Mammary epithelial cell (primary cell): ENCODE measurements around the gene DNLZ.

Experiments used
- EZH2 ChIP-seq: IDR thresholded peaks from 2 replicates; pipeline ENCODE4 v1.6.1; 2012; ENCODE audit warnings: low read length, inconsistent platforms, borderline replicate concordance
- TF ChIP-seq, protein P1 (sequence below), 2 donors: IDR thresholded peaks in 1 of 2; conservative IDR thresholded peaks in 1 of 2; 2 replicates each; pipeline ENCODE4 v1.5.1; 2011 to 2012; ENCODE audit warnings: inconsistent platforms in 2 of 2, low read length in 2 of 2, mild to moderate bottlenecking in 2 of 2, control low read depth in 1 of 2, low read depth in 1 of 2; ENCODE audit not compliant: insufficient read depth in 1 of 2; ENCODE audit errors: extremely low read depth in 1 of 2

DNA sequence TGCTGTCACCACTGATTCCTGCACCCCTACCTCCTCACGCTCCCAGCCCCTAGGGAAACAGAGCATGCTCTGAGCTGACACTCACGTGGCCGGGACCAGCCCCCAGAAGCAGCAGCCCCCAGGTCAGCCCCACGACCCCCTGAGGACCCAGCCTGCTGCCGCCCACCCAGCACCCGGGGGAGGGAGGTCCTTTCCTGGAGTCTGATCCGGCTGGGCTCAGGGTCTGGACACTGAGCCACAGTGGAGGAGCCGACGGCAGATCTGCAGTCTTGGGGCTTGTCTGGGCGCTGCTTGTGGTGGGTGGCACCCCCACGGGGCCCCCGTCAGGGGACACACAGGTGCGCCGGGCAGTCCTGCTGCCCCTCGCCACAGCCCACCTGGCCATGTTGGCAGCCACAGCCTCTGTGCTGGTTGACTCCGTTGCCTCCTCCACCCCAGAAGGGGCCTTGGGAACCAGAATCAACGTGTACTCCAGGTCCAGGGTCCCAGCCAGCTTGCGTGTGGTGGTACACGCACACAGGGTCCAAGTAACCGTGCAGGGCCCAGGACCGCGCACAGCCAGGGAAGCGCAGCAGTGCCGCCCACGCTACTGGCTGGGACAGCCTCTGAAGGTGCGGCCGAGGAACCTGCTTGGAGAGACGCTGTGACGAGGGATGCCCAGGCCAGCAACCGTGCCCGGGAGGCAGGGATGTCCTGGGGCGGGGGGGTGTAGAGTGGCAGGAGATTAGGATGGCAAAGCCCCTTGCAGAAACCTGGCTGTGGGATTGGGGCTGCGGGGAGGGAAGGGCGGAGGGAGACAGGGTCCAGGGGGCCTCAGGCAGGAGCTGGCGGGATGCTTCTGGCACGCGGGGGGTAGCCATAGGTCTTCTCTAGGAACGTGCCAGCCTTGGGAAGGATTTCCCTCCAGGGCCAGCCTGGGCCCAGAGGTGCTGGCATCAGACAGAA lies 3.5 kb downstream of the DNLZ start:
- TF ChIP-seq, protein P1, sequence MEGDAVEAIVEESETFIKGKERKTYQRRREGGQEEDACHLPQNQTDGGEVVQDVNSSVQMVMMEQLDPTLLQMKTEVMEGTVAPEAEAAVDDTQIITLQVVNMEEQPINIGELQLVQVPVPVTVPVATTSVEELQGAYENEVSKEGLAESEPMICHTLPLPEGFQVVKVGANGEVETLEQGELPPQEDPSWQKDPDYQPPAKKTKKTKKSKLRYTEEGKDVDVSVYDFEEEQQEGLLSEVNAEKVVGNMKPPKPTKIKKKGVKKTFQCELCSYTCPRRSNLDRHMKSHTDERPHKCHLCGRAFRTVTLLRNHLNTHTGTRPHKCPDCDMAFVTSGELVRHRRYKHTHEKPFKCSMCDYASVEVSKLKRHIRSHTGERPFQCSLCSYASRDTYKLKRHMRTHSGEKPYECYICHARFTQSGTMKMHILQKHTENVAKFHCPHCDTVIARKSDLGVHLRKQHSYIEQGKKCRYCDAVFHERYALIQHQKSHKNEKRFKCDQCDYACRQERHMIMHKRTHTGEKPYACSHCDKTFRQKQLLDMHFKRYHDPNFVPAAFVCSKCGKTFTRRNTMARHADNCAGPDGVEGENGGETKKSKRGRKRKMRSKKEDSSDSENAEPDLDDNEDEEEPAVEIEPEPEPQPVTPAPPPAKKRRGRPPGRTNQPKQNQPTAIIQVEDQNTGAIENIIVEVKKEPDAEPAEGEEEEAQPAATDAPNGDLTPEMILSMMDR (conservative IDR thresholded peaks at IDR 0.05 in 1 of 2, IDR thresholded peaks at IDR 0.05 in 1 of 2; ENCODE audit: extremely low read depth in 1 of 2, insufficient read depth in 1 of 2, low read depth in 1 of 2, low read length in 2 of 2), result no peak
- no peak for TF ChIP-seq EZH2
